Stimulated activated CD4-positive, alpha-beta T cell treated with anti-CD3 and anti-CD28 coated beads, Interleukin-4, amount 100 ng/mL, for 48 hours (primary cell): ENCODE results near the gene ZNF76.

Experiments
- DNase-seq, 2 donors: peaks; one replicate each; pipeline ENCODE4 v3.0.0-alpha.2; 2020; ENCODE audit warnings: low read depth in 2 of 2

The ZNF76 gene

GRCh38 chr6:35259194-35259947 lies at the start of gene ZNF76:
Gene ZNF76, plus strand, starts transcription at chr6:35259735. Its CDS starts 21,417 bp downstream, at chr6:35281152.
- peak; percentile 93 to 94 for DNase-seq

GRCh38 chr6:35213298-35213791 lies 46.2 kb upstream of the ZNF76 start:
- DNase-seq: no peak

DNA sequence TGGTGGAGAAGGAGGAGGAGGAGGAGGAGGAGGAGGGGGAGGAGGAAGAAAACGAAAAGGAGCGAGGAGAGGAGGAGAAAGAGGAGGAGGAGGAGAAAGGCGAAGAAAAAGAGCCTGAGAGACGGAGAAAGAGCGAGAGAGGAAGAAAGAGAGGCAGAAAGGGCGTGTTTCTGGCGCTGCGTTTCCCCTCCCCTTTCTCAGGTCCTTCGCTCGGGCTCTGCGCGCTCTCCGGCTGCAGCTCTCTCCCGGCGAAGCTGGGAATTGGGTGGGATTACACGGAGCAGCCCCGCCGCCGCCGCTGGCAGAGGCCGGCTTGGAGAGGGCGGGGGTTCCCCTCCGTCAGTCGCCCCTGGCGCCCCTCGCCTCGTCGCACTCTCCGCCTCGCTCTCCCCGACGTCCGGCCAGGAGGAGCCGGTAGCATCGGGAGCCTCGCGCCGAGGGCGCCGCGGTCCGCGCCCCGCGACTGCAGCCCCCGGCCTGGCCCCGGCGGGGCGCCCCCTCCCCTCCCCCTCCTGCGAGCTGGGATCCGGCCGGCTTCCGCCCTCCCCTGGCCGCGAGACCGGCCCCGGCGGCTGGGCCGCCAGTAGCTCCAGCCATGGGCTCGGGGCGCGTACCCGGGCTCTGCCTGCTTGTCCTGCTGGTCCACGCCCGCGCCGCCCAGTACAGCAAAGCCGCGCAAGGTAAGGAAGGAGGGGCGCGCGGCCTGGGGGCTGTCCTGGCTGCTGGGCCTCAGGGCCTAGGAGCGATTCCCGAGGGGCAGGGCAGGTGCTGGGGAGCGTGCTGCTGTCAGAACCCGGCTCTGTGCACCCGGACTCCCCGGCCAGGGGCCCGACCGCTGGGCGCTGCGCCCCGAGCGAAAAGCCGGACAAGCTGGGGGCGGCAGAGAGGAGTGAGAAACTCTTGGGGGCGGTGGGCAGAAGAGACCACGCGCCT lies 45.4 kb upstream of the ZNF76 start, which contains the start of gene SCUBE3:
SCUBE3 (plus strand) TSS at position 133 of the 933 bp plus-strand sequence; CDS start at position 596, 463 bp downstream.
- DNase-seq: peak in 1 of 2 donors; percentile 6

DNA sequence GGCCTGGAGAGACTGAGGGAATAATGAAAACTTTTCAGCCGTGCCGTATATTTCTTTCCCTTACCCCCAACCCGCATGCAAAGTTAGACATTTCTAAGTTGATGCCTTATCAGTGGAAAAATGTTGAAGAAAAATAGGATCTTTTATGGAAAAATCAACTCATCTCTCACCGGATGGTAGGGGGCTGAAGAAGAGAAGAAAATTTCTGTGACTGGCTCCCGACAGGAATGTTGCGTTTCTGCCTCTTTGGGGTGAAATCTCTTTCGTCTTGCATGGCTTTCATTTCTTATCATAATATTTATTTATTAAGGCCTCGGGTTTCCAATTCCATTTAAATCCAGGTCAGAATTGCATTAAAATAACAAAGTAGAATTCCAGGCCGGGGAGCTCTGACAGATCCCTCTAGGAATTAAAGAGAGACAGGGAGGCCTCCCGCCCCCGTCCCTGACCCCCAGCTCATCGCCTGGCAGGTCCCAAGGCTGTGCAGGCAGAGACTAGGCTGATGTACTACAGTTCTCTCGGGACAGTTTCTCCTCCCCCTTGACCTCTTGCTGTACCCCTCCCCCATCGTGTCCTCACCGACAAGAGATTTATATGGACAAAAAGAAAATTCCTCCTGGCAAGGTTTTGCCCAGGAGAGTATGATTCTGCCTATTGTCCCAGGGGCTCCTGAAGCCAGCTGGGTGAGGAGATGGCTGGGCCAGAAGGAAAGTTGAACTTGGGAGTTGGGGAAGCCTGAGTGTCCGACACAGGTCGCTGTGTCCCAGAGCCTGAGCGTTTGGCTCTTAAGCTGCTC lies 44.5 kb upstream of the ZNF76 start:
- DNase-seq: no peak

GRCh38 chr6:35215665-35216411 lies 43.7 kb upstream of the ZNF76 start:
- no peak for DNase-seq

GRCh38 chr6:35216412-35216732 lies 43.2 kb upstream of the ZNF76 start:
- no peak for DNase-seq

DNA sequence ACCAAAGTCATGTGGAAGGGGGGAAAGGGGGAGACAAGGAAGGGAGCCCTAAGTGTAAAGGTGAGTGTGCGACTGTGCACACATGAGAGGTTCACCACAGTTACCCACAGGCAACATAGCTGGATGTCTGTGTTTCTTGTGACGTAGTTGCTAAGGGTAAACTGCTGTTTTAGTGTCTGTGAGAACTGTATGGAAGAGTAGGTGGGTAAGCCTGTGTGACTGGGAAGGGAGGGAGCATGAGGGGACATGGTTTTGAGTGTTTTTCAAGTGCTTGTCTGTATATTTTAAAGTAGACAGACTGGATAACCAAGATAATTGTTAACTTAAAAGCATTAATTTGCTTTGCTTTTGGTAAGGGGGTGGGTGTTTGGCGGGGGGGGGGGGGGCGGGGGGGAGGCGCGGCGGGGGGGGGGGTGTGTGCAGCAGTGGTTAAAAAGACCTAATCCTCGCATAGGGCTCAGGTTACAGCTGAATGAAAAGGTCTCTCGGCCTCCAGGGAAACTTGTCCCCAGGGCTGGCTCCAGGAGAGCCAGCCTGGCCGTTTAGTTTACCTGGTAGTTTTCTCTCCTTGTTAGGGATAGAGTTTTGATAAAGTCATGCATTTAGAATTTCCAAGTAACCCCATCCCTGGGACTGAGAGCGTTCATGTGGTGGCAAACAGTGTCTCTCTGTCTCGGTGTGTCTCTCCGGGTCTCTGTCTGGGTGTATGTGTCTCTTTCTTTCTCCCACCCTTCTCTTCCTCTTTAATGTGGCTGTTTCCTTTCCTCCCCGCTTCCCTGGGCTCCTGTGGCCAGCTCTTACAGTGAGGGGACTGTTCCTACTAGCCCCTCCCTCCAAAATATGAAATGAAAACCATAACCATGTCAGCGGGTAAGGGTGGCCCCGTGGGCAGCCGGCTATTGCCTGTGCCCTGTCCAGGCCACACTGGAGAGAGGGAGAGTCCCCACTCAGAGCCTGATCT lies 42.4 kb upstream of the ZNF76 start:
- DNase-seq: no peak

- DNase-seq: no peak
These were observed 41.5 kb upstream of the ZNF76 start for GRCh38 chr6:35218021-35218420.

DNA sequence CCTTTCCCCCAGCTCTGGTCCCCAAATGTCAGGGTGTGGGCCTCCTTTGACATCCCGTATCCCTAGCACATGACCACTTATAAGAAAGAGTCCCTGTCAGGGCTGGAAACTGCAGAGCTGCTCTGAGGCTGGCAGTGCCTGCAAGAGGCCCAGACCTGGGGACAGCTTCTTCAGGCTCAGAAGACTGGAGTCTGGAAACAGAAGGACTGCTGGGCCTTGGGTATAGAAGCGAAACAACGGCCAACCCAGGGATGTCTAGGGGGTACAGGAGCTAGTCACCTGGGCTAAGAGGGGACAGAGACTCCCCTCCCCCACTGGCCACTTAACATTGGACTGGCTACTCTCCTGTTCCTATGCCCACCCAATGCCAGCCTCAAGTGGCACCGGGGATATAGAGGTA lies 41.1 kb upstream of the ZNF76 start:
- DNase-seq: no peak

- no peak for DNase-seq
These were observed 39.7 kb upstream of the ZNF76 start for GRCh38 chr6:35219683-35220326.

- DNase-seq: no peak
These were observed 38.8 kb upstream of the ZNF76 start for GRCh38 chr6:35220711-35221110.

GRCh38 chr6:35223396-35223795 lies 36.1 kb upstream of the ZNF76 start:
- no peak for DNase-seq

DNA sequence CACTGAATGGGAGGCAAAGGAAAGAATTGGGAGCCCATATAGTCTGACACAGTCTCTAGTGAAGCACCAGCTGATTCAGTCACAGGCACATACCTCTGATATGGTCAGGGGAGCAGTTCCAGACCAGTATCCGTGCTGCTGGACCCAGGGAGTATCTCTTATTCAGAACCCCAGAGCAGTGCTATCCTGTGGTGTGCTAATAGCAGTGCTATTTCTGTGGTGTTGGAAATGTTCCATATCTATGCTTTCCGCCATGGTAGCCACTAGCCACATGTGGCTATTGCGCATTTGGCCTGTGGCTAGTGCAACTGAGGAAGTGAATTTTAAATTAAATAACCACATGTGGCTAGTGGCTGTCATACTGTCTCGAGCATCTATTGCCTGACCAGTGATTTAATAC lies 34.8 kb upstream of the ZNF76 start:
- no peak for DNase-seq

DNA sequence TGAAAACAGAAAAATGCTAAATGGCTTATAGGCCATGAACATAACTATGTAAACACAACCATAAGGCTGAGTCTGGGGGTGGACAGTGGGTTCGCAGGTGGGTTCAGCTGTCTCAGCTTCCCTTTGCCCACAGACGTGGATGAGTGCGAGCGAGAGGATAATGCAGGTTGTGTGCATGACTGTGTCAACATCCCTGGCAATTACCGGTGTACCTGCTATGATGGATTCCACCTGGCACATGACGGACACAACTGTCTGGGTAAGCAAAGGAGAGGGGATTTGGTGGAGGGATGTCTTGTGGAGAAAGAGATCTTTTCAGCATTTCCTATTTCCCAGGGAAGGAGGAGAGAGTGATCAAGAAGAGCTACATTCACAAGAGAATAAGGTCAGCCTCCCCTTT lies 31.1 kb upstream of the ZNF76 start:
- DNase-seq: no peak

DNA sequence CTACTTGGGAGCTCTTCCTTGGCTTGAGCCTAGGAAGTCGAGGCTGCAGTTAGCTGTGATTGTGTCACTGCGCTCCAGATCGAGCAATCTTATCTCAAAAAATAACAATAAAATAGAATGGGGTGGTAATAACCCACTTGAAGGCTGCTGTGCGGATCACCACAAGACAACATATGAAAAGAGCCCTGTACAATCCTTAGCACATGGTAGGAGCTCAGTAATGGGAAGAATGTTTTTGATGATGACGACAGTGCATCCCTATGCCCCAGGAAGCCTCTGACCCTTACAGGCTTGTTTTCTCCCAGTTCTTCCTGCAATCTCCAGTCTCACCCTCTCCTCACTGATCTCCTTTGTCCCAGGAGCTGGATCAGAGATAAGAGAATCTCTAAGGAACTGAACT lies 30.2 kb upstream of the ZNF76 start:
- DNase-seq: no peak

DNA sequence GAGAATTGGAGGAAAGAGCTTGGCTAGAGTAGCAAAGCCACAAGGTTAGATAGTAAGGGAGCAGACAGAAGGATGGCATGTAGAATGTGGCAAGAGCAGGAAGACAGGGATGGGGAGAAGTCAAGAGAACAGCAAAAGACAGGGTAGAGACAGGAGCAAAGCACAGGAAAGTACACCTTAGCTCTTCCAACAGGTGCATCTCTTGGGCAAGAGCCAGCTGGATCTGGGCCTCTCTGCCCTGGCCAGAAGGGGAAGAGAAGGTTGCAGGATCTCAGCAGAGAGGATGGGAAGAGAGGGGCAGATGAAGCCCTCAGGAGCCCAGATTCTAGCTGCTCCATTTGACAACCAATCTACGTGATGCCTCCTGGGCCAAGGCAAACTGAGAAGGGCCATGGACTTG lies 29.0 kb upstream of the ZNF76 start:
- no peak for DNase-seq

DNA sequence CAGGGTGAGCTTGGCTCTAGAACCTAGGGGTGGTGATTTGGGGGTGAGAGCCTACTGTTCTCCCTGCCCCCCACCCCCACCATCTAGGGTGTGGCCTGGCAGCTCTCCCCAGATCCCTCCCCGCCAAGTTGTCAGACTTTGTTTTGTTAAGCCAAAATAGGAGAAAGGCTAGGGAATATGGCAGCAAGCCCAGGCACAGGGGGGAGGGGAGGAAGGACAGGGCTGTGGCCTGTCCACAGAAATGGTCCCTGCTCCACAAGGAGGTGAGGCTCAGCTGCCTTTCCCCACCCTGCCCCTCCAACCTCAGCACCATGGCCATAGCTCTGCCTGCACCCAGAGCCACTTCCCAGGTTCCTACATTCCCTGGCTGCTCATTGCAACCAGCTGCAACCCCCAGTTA lies 28.6 kb upstream of the ZNF76 start:
- no peak for DNase-seq

DNA sequence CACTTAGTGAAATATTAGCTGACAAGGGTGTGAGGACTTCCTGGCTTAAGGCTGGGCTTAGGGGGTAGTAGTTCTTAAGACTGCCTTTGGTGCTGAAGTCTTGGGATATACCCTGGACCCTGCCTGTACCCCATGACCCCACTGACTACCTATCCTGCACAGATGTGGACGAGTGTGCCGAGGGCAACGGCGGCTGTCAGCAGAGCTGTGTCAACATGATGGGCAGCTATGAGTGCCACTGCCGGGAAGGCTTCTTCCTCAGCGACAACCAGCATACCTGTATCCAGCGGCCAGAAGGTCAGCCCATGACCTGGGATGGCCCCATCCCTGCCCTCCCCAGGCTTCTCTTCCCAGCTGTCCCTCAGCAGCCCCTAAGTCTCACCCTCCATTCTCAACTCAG lies 28.0 kb upstream of the ZNF76 start:
- DNase-seq: no peak

GRCh38 chr6:35234901-35235300 lies 24.6 kb upstream of the ZNF76 start:
- no peak for DNase-seq

DNA sequence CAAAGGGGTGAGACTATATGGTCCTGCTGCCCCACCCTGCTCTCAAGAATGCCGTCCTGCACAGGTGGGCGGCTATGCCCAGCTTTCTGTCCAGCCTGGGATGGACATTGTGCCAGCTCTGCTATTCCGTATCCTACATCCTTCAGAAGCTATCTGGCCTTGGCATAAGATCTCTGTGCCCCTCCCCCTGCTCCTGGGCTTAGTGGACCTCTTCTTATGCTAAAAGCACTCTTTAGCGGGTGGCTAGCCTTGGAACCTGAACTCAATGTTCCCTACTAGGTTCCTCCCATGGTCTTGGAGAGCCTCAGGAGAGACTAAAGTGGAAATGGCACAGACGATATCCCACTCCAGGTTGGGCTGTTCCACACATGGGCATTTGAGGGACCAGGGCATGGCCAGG lies 23.3 kb upstream of the ZNF76 start:
- no peak for DNase-seq
